Keratinocyte (primary cell): ENCODE measurements around the gene MTMR10. TPM values are rescaled to one million over a fixed set of nuclear protein-coding genes. Genes with fewer than 3 reads are reported as not detected.
A peak's percentile ranks its signal among the peaks of the same experiment; 100 is the strongest.

Source experiments
- DNase-seq: peaks from one replicate; pipeline ENCODE4 v3.0.0-alpha.2; 2011; ENCODE audit warnings: low read depth, missing footprints, low spot score
- FAIRE-seq: peaks from 2 replicates; lab custom pipeline; 2011; peaks lifted over from hg19 to GRCh38; lab: Jason Lieb, UNC
- H2AFZ ChIP-seq: 2 replicates; pipeline ENCODE4 v1.6.0; 2012; ENCODE audit warnings: low read length, control low read depth, inconsistent platforms; ENCODE audit not compliant: control insufficient read depth
- H3K27ac ChIP-seq: 2 replicates; pipeline ENCODE4 v1.5.1; 2011; ENCODE audit warnings: low read length; ENCODE audit not compliant: control insufficient read depth, insufficient read depth
- H3K27me3 ChIP-seq: 3 replicates; pipeline ENCODE4 v1.6.0; 2011; ENCODE audit warnings: low read length; ENCODE audit not compliant: control insufficient read depth, insufficient read depth; ENCODE audit errors: extremely low read depth
- H3K36me3 ChIP-seq, 2 experiments: 2 replicates in 1 of 2; 3 replicates in 1 of 2; pipeline ENCODE4 v1.5.1; 2011; ENCODE audit warnings: low read length in 2 of 2, mild to moderate bottlenecking in 1 of 2; ENCODE audit not compliant: control insufficient read depth in 2 of 2, insufficient read depth in 2 of 2; ENCODE audit errors: extremely low read depth in 1 of 2
- H3K4me1 ChIP-seq: 3 replicates; pipeline ENCODE4 v1.5.1; 2011; ENCODE audit warnings: low read length; ENCODE audit not compliant: control insufficient read depth, insufficient read depth; ENCODE audit errors: extremely low read depth
- H3K4me2 ChIP-seq: 3 replicates; pipeline ENCODE4 v1.6.0; 2011; ENCODE audit warnings: low read depth, low read length; ENCODE audit not compliant: control insufficient read depth, insufficient read depth; ENCODE audit errors: extremely low read depth
- H3K4me3 ChIP-seq, 3 experiments: fragments of 200-600 bp in 1 of 3; sonication (generic) in 1 of 3; 2 replicates in 2 of 3; 3 replicates in 1 of 3; pipeline ENCODE4 v1.5.1; 2011 to 2016; ENCODE audit warnings: low read length in 3 of 3, mild to moderate bottlenecking in 3 of 3, control low read depth in 2 of 3, inconsistent platforms in 1 of 3, low read depth in 1 of 3, mixed read lengths in 1 of 3, mixed run types in 1 of 3, moderate library complexity in 1 of 3; ENCODE audit not compliant: control insufficient read depth in 2 of 3, insufficient read depth in 2 of 3; ENCODE audit errors: extremely low read depth in 1 of 3
- H3K79me2 ChIP-seq: 2 replicates; pipeline ENCODE4 v1.6.0; 2012; ENCODE audit warnings: low read length; ENCODE audit not compliant: control insufficient read depth, insufficient read depth
- H3K9ac ChIP-seq: 3 replicates; pipeline ENCODE4 v1.6.0; 2011; ENCODE audit warnings: low read length; ENCODE audit not compliant: control insufficient read depth, insufficient read depth; ENCODE audit errors: extremely low read depth
- H3K9me1 ChIP-seq: 3 replicates; pipeline ENCODE4 v1.6.0; 2011; ENCODE audit warnings: low read length; ENCODE audit not compliant: control insufficient read depth, insufficient read depth; ENCODE audit errors: extremely low read depth
- H3K9me3 ChIP-seq: 2 replicates; pipeline ENCODE4 v1.5.1; 2012; ENCODE audit warnings: low read depth, low read length; ENCODE audit not compliant: control insufficient read depth
- H4K20me1 ChIP-seq: 3 replicates; pipeline ENCODE4 v1.6.0; 2011; ENCODE audit warnings: low read length; ENCODE audit not compliant: control insufficient read depth, insufficient read depth; ENCODE audit errors: extremely low read depth
- CTCF ChIP-seq, 3 experiments: IDR thresholded peaks in 1 of 3; conservative IDR thresholded peaks in 1 of 3; optimal IDR thresholded peaks in 1 of 3; 2 replicates in 2 of 3; 3 replicates in 1 of 3; pipeline versions ENCODE3 to v1.5.1; 2011; ENCODE audit warnings: low read length in 3 of 3, mild to moderate bottlenecking in 3 of 3, moderate library complexity in 2 of 3, control low read depth in 1 of 3, inconsistent platforms in 1 of 3; ENCODE audit not compliant: insufficient read depth in 2 of 3; ENCODE audit errors: extremely low read depth in 1 of 3
- EZH2 ChIP-seq: IDR thresholded peaks from one replicate; pipeline ENCODE4 v1.6.1; 2012; ENCODE audit warnings: inconsistent platforms, mild to moderate bottlenecking, low read length, moderate library complexity
- dilution Hi-C: fragments of 300-500 bp; cut with MboI; formaldehyde crosslinking; loops from one replicate; pipeline ENCODE4 v1.7.0; 2020; ENCODE audit warnings: low sequenced_read_pairs; ENCODE audit not compliant: extremely low pct_ligation_motif_present
- polyA plus RNA-seq, 5 experiments: library from polyadenylated mRNA; depleted of rRNA in 3 of 5; stranded (reverse) in 3 of 5; stranded (forward) in 1 of 5; unstranded in 1 of 5; fragments of >200 nt; gene quantifications; 1 replicate in 1 of 5; 2 replicates in 3 of 5; 3 replicates in 1 of 5; pipeline versions ENCODE4 v1.2.1 to v1.2.3, GENCODE V29; 2011 to 2012; ENCODE audit warnings: missing spikeins in 2 of 5, low read depth in 1 of 5, low replicate concordance in 1 of 5

The MTMR10 gene
- polyA plus RNA-seq, 1 donor (not counting 4 experiments of a cell fraction or from before 2014, with no cell fraction given), result 15.5 TPM

GRCh38 chr15:31034152-31034551 lies 42.7 kb upstream of the MTMR10 start:
- Histone ChIP-seq H3K79me2 (no peaks in the 10 kb centered on the region), H3K27ac (no peak overlapping the region), H3K4me3 (no peak overlapping the region), H3K9ac (no peak overlapping the region), H3K9me3 (no peaks in the 10 kb centered on the region), H3K4me2 (no peak overlapping the region), H3K9me1 (no peaks in the 10 kb centered on the region), H3K27me3 (no peaks in the 10 kb centered on the region), H4K20me1 (no peaks in the 10 kb centered on the region), H3K36me3 (no peaks in the 10 kb centered on the region), H3K4me1 (no peaks in the 10 kb centered on the region), H2AFZ (no peak overlapping the region)
- dilution Hi-C loops, result no loop called here
- DNase-seq (no peak), FAIRE-seq (no peak)
- peak in 1 of 3 experiments; percentile 17 for TF ChIP-seq CTCF (optimal IDR thresholded peaks at IDR 0.05 in 1 of 3, IDR thresholded peaks at IDR 0.05 in 1 of 3, conservative IDR thresholded peaks at IDR 0.05 in 1 of 3; ENCODE audit: extremely low read depth in 1 of 3, insufficient read depth in 2 of 3, low read length in 3 of 3)
- no peak for TF ChIP-seq EZH2

GRCh38 chr15:31032961-31033371 lies 41.5 kb upstream of the MTMR10 start:
- Histone ChIP-seq H3K9ac (no peak overlapping the region), H3K4me3 (no peak overlapping the region), H3K36me3 (no peaks in the 10 kb centered on the region), H3K27ac (no peak overlapping the region), H3K4me2 (no peak overlapping the region), H3K9me1 (no peaks in the 10 kb centered on the region), H3K79me2 (no peaks in the 10 kb centered on the region), H3K4me1 (no peaks in the 10 kb centered on the region), H3K27me3 (no peaks in the 10 kb centered on the region), H2AFZ (peak overlapping the region; percentile 79), H4K20me1 (no peaks in the 10 kb centered on the region), H3K9me3 (no peaks in the 10 kb centered on the region)
- dilution Hi-C loops, result no loop called here
- DNase-seq (no peak), FAIRE-seq (no peak)
- TF ChIP-seq EZH2 (no peak), CTCF (optimal IDR thresholded peaks at IDR 0.05 in 1 of 3, IDR thresholded peaks at IDR 0.05 in 1 of 3, conservative IDR thresholded peaks at IDR 0.05 in 1 of 3; ENCODE audit: extremely low read depth in 1 of 3, insufficient read depth in 2 of 3, low read length in 3 of 3) (no peak)
